Keratinocyte (primary cell): ENCODE data around the gene FADS3.

Source experiments
- EZH2 ChIP-seq: IDR thresholded peaks from one replicate; pipeline ENCODE4 v1.6.1; 2012; ENCODE audit warnings: inconsistent platforms, mild to moderate bottlenecking, low read length, moderate library complexity
- TF ChIP-seq, protein P1 (sequence below), 3 experiments: IDR thresholded peaks in 1 of 3; conservative IDR thresholded peaks in 1 of 3; optimal IDR thresholded peaks in 1 of 3; 2 replicates in 2 of 3; 3 replicates in 1 of 3; pipeline versions ENCODE3 to v1.5.1; 2011; ENCODE audit warnings: low read length in 3 of 3, mild to moderate bottlenecking in 3 of 3, moderate library complexity in 2 of 3, control low read depth in 1 of 3, inconsistent platforms in 1 of 3; ENCODE audit not compliant: insufficient read depth in 2 of 3; ENCODE audit errors: extremely low read depth in 1 of 3

DNA sequence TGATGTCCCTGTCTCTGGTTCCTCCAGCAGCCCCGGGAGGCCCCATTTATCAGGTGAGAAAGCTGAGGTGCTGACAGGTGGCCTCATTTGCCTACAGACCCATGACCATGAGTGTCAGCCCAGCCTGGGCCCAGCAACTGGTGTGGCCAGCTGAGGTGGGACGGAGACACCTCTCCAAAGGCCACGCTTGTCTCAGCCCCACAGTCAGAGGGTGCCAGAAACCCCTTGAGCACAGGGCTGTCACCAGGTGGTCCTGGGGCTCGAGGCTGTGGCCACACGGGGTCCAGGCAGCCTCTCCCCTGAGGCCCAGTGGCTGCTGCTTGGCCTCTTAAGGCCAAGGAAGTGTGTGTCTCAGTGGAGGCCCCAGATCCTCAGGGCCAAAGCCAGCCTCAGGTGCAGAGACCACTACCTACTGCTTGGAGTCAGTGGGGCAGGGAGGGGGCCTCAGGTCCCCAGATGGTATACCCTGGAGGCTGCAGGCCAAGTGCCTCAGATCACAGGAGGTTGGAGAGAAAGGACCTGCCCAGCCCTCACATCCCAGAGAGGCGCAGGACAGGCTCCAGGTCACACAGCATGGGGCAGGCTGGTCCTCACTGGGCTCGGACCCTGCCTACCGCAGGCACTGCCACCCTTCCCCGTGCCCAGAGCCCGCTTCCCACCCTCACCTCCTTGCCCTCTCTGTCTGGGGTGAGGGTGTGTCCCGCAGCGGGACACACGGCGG, 14.6 kb upstream of the FADS3 start:
- TF ChIP-seq, protein P1, sequence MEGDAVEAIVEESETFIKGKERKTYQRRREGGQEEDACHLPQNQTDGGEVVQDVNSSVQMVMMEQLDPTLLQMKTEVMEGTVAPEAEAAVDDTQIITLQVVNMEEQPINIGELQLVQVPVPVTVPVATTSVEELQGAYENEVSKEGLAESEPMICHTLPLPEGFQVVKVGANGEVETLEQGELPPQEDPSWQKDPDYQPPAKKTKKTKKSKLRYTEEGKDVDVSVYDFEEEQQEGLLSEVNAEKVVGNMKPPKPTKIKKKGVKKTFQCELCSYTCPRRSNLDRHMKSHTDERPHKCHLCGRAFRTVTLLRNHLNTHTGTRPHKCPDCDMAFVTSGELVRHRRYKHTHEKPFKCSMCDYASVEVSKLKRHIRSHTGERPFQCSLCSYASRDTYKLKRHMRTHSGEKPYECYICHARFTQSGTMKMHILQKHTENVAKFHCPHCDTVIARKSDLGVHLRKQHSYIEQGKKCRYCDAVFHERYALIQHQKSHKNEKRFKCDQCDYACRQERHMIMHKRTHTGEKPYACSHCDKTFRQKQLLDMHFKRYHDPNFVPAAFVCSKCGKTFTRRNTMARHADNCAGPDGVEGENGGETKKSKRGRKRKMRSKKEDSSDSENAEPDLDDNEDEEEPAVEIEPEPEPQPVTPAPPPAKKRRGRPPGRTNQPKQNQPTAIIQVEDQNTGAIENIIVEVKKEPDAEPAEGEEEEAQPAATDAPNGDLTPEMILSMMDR (optimal IDR thresholded peaks at IDR 0.05 in 1 of 3, IDR thresholded peaks at IDR 0.05 in 1 of 3, conservative IDR thresholded peaks at IDR 0.05 in 1 of 3; ENCODE audit: extremely low read depth in 1 of 3, insufficient read depth in 2 of 3, low read length in 3 of 3) = no peak
- TF ChIP-seq EZH2 = no peak
